ENCODE results near the gene USP9Y.

GRCh38 chrY:12742725-12743124 lies 41.7 kb downstream of the USP9Y start:
- TF ChIP-seq CTCF (IDR thresholded peaks at IDR 0.05) (no peak), POLR2A (IDR thresholded peaks at IDR 0.05) (no peak)
